NB4 (cell line): ENCODE measurements around the gene NRP1.

Experiments used
- CTCF ChIP-seq: IDR thresholded peaks from one replicate; pipeline ENCODE4 v1.5.1; 2012; ENCODE audit warnings: low read depth, low read length
- POLR2A ChIP-seq: IDR thresholded peaks from 2 replicates; pipeline ENCODE4 v1.6.1; 2011; ENCODE audit warnings: mild to moderate bottlenecking; ENCODE audit not compliant: insufficient read length; ENCODE audit errors: extremely low read depth

GRCh38 chr10:33150146-33150545, 184.3 kb downstream of the NRP1 start:
- TF ChIP-seq CTCF (no peak), POLR2A (no peak)
